OCI-M2 (cell line): ENCODE data around the gene PDF.

Experiments used
- DNase-seq: peaks from one replicate; lab custom pipeline; 2025; ENCODE audit not compliant: unreplicated experiment; lab: John Stamatoyannopoulos, UW

The PDF gene

GRCh38 chr16:69339289-69340094 is 9.1 kb upstream of the PDF start, which contains the start of the genes COG8 and NIP7:
Gene COG8, minus strand, starts transcription at chr16:69339564. Its CDS starts 12 bp downstream, at chr16:69339552.
Gene NIP7, plus strand, starts transcription at chr16:69339772. Its CDS starts 58 bp downstream, at chr16:69339830.
- DNase-seq = peak; percentile 73

DNA sequence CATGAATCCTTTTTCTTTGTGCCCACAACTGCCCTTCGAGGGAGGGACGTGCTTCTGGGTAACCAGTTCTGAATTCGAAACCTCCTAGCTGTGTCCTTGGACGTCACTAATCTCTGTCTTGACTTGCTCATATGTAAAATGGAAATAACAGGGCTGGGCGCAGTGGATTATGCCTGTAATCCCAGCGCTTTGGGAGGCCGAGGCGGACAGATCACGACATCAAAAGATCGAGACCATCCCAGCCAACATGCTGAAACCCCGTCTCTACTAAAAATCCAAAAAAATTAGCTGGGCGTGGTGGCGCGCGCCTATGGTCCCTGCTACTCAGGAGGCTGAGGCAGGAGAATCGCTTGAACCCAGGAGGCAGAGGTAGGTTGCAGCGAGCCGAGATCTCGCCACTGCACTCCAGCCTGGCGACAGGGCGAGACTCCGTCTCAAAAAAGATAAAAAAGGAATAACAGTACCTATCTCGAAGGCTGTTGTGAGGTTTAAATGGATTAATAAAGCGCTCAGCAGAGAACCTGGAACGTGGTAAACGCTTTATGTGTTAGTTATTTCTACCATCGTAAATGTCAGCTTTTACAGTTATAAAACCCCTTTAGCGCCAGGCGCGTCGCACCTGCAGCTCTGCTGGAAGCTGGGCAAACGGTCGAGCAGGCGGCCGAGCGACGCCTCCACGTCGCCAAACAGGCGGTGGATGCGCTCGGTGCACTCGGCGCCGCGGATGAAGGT is 8.3 kb upstream of the PDF start:
- DNase-seq = no peak

DNA sequence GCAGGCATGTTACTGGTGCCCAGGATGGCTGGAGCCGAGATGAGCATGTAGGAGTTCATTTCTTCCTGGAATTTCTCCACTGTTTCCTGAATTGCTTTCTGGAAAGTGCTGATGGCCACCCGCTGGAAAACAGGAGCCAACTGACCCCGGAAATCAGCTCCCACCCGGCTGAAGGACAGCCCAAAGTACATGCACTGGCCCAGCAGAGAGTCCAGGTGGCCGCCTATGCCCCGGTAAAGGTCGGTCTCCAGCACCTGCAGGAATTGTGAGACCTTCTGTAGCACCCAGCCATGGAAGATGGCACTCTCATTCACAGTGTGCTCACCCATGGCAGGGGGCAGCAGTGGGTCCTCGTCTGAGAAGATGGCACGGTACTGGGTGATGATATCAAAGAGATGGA is 4.3 kb upstream of the PDF start:
- no peak for DNase-seq

GRCh38 chr16:69329369-69330285 is 761 bp downstream of the PDF start:
- DNase-seq = no peak

GRCh38 chr16:69328854-69329316 is 1.5 kb downstream of the PDF start:
- no peak for DNase-seq

DNA sequence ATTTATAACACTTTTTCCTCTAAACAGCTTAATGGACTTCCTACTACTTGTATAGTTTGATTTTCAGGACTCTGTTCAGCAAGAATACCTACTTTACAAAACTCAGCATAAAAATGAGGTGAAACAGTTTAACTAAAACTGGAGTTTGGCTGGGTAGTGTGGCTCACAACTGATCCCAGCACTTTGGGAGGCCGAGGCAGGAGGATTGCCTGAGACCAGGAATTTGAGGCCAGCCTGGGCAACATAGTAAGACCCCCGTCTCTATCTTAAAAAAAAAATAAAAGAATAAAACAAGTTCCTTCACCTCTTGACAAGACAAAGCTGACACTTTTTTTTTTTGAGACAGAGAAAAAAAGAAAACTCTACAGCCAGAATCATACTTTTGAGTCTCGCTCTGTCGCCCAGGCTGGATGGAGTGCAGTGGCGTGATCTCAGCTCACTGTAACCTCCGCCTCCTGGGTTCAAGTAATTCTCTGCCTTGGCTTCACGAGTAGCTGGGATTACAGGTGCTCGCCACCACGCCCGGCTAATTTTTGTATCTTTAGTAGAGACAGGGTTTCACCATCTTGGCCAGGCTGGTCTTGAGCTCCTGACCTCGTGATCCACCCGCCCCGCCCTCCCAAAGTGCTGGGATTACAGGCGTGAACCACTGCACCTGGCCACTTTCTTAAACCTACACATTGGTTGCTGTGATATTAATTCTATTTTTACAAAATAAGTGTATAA is 2.6 kb downstream of the PDF start:
- no peak for DNase-seq

DNA sequence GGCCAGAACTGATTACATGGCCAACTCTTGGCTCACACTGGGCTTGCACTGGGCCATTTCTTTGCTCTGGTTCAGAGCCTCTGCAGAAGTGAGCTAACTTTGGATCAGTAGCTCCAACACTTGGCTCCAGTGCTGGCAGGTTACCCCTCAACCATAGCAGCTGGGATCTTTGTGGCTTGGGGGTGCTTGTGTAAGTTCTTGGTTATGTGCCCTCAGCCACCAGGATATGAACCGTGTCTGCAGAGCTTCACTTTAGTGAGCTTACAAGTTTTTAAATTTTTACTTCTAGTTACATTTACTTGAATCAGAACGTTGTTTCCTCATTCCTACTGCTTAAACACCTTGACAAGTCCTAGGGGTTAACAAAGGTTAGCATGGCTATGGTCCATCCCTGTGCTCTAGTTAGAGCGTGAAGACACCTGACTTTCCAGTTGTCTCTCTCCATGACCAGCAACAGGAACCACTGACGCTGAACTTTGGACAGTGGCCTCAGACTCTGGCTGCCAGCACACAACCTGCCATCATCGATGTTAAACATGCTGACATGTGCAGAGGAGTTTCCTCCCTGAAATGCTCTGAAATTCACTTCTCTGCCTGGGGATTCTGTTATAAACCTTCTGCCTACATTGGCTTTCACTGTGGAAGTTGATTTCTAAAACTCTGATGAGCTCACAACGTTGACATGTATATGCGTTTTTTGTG is 4.1 kb downstream of the PDF start:
- no peak for DNase-seq

DNA sequence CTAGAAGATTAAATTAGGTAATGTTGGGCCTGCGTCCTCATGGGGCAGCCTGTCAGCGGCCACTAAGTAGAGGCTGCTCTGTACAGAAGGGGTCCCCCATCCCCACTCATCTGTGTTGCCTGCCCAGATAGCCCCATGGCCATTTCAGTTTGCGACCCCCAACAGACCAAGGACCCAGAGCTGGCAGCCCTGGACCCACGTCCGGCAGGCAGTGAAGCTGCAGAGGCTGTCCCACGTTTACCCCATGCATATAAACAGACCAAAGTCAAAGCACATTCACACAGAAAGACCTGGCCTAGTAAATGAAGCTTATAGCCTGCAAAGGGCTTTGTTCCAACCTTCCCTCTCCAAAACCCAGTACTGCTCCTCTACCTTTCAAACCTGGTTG is 4.6 kb downstream of the PDF start:
- no peak for DNase-seq

- no peak for DNase-seq
Observed at GRCh38 chr16:69324585-69325253, 5.7 kb downstream of the PDF start.

DNA sequence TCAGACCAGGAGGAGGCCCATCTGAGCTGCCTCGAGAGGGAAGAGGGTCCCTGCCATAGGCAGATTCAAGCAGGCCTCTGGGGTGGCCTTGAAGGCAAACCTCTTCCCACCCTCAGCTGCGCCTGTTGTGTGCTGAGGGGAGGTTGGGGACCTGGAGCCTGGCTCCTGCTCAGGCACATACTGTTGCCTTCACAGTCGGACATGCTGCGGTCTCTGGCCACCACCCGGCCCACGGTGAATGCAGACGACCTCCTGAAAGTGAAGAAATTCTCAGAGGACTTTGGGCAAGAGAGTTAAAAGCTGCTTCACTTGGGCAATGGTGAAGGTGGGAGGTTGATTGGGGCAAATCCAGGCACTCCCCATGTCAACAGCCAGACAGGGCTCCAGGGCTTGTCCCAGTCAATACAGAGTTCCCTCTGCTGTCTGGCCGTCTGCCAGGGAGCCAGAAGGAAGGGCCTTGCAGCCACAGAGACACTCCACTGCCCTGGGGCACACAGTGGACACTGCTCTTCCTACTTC is 6.3 kb downstream of the PDF start:
- no peak for DNase-seq

DNA sequence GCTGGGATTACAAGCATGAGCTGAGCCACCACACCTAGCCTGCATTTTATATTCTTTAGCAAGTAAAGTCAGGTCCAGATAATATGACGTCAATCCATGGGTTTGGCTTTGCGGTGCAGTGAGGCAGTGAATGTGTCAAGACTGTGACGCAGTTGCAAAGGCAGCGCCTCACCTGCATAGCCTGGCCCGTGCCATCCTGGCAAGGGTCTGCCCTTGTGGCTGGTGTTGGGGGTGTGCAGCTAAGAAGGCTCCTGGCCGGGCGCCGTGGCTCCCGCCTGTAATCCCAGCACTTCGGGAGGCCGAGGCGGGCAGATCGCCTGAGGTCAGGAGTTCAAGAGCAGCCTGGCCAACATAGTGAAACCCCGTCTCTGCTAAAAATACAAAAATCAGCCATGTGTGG is 7.0 kb downstream of the PDF start:
- no peak for DNase-seq

DNA sequence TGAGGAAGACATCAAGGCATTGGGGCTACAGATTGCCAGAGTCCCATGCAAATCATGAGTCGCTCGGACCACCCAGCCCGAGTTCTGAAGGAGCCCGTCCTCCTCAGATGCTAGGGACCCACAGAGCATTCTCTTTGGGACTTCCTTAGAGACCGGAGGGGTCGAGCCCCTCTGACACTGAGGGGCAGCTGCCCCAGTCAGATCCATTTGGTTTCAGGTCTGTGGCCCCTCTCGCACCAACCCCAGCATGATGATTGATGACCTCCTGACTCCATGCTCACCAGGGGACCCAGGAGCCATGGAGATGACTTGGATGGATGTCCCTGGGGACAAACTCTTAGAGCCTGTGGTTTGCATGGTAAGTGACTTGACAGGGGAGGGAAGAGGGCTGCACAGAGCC is 8.0 kb downstream of the PDF start:
- DNase-seq = no peak

DNA sequence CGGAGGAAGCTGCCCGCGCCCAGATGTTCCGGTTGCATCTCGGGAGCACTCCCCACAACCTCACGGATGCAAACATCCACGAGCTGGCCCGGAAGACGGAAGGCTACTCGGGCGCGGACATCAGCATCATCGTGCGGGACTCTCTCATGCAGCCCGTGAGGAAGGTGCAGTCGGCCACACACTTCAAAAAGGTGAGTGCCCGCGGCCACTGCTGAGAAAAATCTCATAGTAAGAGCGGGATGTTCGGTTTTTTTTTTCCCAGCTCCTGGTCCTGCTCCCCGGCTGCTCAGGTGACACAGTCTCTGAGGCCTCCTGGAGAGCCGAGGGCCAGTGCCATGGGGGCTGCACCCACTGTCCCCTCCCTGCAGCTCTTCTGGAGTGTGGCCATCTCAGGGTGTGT is 9.3 kb downstream of the PDF start:
- DNase-seq = no peak

DNA sequence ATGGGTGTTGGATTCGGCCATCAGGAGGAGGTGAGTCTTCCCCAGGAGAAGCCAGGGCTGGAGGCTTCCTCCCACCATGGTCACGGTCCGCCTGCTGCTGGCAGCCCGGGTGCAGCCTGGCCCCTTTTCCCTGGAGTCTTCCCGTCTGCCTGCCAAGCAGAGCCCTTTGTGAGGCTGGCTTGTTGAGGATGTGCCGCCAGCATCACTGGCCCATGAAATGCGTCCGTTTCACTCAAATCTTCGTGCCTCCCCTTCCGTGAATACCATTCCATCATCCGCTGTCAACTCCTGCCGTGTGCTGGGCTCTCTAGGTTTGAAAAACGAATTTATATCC is 9.7 kb downstream of the PDF start:
- DNase-seq = no peak

DNA sequence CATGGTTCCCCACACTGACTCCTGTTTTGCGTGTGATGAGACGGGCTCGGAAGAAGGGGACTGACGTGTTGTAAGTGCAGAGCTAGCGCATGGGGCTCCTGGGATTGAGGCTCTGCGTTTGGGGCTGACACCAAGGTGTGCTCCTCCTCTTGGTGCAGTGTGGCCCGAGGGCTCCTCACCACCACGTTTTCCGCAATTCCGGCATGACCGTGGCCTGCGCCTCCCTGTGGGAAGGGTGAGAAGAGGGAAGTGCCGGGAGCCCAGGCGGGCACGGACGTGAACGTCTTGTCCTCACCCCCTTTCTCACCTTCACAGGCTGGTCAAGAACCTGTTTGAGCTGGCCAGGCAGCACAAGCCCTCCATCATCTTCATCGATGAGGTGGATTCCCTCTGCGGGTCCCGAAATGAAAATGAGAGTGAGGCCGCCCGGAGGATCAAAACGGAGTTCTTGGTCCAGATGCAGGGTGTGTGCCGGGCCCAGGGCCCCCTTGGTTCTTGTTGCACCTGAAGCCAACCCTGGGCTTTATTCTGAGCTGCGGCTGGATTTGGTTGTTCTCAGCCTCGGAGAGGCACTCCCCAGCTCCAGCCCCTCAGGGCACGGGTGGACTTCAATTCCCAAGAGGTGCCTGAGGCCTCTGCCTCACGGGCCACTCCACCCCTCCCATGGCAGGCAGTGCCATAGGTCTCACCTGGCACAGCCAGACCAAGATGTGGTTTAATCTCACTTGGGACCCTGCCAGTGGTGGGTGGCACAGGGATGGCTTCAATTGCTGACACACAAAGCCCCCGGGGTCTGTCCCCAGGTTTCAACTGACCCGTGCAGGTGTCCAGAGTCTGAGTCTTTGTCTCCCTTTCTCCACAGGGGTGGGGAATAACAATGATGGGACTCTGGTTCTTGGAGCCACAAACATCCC is 10.3 kb downstream of the PDF start:
- no peak for DNase-seq

- DNase-seq = no peak
Observed at GRCh38 chr16:69319381-69319780, 11.0 kb downstream of the PDF start.

DNA sequence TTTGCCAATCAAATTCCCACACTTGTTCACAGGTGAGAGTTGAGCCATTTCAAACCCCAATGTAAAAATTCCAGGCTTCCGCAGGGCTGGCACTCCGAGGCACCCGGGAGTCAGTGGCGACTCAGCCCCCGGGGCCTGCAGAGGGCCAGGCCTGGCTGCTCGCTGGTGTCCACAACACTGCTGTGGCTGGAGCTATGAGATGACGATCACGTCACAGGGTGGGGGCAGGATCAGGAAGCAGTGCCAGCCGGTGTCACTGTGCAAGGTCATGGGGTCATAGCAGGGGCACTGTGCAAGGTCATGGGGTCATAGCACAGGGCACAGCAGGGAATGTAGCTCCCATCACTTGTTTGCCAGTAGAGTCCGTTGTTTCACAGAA is 11.5 kb downstream of the PDF start:
- DNase-seq = no peak

GRCh38 chr16:69318177-69318910 is 12.0 kb downstream of the PDF start:
- DNase-seq = no peak
